BE2C (cell line): ENCODE data around the gene GLIS2.

Experiments used
- DNase-seq: peaks from one replicate; pipeline ENCODE4 v3.0.0-alpha.2; 2020
- H3K27me3 ChIP-seq: fragments of 250-450 bp; sonication (Bioruptor Pico); 2 replicates; pipeline ENCODE4 v1.5.1; 2020; ENCODE audit warnings: mild to moderate bottlenecking
- H3K36me3 ChIP-seq: fragments of 250-450 bp; sonication (Bioruptor Pico); 2 replicates; pipeline ENCODE4 v1.5.1; 2020; ENCODE audit warnings: mild to moderate bottlenecking
- H3K4me1 ChIP-seq: fragments of 250-450 bp; sonication (Bioruptor Pico); 2 replicates; pipeline ENCODE4 v1.5.1; 2020
- H3K4me3 ChIP-seq: 2 replicates; pipeline ENCODE4 v1.5.1; 2011; ENCODE audit warnings: low read depth, low read length
- H3K9me3 ChIP-seq: fragments of 250-450 bp; sonication (Bioruptor Pico); 2 replicates; pipeline ENCODE4 v1.5.1; 2020
- TF ChIP-seq, protein P1 (sequence below): IDR thresholded peaks from 2 replicates; pipeline ENCODE4 v1.5.1; 2012; ENCODE audit warnings: mild to moderate bottlenecking, low read depth, low read length

Gene GLIS2

DNA sequence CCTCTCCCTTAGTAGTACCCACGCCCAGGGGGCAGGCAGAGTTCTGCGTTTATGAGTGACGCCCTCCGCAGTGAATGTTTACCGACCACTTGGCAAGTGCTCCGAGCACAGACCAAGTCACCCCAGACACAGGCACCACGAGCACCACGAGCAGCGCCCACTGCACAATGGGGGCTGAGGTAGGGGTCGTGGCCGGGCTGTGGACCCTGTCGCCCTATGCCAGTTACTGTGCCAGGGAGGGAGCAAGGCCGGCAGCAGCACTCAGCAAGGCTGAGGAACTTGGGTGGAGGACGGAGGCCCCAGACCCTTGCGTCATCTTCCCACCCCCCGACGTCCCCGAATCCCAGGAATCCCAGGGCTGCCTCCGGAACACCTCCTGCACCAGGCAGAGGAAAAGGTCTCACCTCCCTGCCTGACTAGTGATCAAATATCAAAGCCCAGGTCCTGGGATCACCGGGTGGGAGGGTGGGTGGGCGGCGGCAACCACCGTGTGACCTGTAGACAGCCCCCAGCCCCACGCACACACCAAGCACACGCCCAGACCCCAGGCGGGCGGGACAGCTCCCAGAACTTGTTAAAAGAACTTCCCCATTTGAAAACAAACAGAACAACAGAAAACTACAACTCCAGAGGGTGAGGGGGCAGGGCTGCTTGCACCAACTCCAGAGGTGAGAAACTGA, 61.2 kb downstream of the GLIS2 start:
- no peaks in the 10 kb centered on the region for H3K9me3 ChIP-seq
- peaks cover 33% of the 10 kb centered on the region for H3K4me1 ChIP-seq
- H3K4me3 ChIP-seq, result no peak overlapping the region
- no peak for DNase-seq
- TF ChIP-seq, protein P1, sequence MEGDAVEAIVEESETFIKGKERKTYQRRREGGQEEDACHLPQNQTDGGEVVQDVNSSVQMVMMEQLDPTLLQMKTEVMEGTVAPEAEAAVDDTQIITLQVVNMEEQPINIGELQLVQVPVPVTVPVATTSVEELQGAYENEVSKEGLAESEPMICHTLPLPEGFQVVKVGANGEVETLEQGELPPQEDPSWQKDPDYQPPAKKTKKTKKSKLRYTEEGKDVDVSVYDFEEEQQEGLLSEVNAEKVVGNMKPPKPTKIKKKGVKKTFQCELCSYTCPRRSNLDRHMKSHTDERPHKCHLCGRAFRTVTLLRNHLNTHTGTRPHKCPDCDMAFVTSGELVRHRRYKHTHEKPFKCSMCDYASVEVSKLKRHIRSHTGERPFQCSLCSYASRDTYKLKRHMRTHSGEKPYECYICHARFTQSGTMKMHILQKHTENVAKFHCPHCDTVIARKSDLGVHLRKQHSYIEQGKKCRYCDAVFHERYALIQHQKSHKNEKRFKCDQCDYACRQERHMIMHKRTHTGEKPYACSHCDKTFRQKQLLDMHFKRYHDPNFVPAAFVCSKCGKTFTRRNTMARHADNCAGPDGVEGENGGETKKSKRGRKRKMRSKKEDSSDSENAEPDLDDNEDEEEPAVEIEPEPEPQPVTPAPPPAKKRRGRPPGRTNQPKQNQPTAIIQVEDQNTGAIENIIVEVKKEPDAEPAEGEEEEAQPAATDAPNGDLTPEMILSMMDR, result no peak
- H3K27me3 ChIP-seq, result no peaks in the 10 kb centered on the region
- peaks cover 16% of the 10 kb centered on the region for H3K36me3 ChIP-seq

DNA sequence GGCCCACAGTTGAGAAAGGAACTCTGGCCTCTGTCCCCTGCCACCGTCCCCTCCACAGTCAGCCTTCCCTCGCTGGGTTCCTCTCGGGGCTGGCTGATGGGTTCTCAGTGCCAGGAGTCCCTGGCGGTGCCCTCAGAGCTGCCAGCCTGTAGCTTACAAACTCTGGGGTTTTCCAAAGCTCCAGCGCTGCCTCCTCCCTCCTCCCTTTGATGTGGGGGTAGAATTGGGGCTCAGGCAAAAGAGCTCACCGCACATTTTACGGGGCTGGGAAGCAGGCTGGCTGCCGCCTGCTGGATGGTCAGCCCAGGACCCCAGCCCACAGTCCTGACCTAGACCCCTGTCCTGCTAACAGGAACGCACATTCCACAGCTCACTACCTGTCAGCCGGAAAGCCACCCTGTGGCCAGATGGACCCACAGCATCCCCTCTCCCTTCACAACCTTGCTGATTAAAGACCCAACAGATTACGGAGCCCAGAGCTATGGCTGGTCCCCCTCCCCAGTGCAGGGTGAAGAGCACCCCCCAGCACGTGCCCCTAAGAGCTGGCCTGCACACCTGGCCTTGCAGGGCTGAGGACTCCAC, 61.8 kb downstream of the GLIS2 start:
- TF ChIP-seq, protein P1, result peak; percentile 23; the same call in 1 of the 2 replicates
- Histone ChIP-seq H3K9me3 (no peaks in the 10 kb centered on the region), H3K36me3 (peaks cover 22% of the 10 kb centered on the region), H3K27me3 (no peaks in the 10 kb centered on the region), H3K4me3 (no peak overlapping the region), H3K4me1 (peaks cover 33% of the 10 kb centered on the region)
- no peak for DNase-seq

DNA sequence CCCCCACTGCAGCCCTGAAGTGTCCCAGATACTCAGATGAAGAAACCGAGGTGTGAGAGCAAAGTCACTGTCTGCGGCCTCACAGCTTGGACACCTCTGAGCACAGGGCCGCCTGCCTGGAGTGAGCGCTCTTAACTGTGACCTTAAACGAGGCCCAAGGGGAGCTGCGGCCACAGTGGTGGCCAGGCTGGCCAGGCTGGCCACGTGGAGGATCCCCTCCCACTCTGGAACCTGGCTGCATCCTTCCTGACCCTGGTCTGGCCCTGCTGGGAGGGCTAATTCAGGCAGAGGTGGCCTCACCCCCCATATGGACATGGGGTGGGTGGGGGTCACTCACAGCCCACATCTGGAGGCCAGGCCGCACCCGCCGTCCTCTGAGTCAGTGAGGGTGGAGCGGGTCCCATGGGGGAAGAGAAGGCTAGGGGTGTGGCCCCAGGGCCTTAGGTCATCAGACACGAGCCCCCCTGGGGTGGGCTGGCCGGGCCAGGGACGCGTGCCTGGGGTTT, 62.3 kb downstream of the GLIS2 start:
- Histone ChIP-seq H3K36me3 (peaks cover 25% of the 10 kb centered on the region), H3K4me1 (peaks cover 32% of the 10 kb centered on the region), H3K9me3 (no peaks in the 10 kb centered on the region), H3K4me3 (no peak overlapping the region), H3K27me3 (no peaks in the 10 kb centered on the region)
- peak; percentile 13 for DNase-seq
- TF ChIP-seq, protein P1, result no peak

DNA sequence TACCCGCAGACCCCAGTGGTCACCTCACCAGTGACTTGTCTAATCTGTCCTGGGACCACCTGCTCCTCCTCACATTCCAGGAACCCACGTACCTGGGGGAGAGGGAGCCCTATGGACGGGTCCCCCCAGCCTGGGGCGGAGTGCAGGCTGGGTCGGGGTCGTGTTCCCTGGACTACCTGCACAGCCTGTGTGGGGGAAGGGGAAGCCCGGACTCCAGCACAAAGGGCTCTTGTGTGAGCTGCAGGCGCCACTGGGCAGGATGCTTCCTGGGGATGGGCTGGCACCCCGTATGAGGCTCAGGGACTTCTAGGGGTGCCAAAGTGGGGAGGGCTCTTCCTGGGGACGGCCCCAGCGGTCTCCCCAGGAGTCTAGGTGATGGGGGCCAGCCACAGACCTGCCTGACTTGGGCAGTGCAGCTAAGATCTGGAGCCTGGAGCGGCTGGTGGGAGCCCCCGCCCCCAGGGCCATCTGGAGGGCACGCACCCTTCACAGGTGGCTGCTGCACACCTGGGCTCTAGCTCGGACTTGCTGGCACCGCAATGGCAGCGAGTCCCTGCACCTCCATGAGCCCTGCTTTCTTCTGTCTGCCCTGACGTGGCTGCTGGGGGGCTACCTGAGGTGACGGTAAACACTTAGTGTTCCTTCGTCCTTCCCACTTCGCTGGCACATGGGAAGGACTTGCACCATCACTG, 63.3 kb downstream of the GLIS2 start:
- Histone ChIP-seq H3K4me1 (peaks cover 31% of the 10 kb centered on the region), H3K36me3 (peaks cover 25% of the 10 kb centered on the region), H3K4me3 (no peak overlapping the region), H3K27me3 (no peaks in the 10 kb centered on the region), H3K9me3 (no peaks in the 10 kb centered on the region)
- no peak for DNase-seq
- TF ChIP-seq, protein P1, result no peak

DNA sequence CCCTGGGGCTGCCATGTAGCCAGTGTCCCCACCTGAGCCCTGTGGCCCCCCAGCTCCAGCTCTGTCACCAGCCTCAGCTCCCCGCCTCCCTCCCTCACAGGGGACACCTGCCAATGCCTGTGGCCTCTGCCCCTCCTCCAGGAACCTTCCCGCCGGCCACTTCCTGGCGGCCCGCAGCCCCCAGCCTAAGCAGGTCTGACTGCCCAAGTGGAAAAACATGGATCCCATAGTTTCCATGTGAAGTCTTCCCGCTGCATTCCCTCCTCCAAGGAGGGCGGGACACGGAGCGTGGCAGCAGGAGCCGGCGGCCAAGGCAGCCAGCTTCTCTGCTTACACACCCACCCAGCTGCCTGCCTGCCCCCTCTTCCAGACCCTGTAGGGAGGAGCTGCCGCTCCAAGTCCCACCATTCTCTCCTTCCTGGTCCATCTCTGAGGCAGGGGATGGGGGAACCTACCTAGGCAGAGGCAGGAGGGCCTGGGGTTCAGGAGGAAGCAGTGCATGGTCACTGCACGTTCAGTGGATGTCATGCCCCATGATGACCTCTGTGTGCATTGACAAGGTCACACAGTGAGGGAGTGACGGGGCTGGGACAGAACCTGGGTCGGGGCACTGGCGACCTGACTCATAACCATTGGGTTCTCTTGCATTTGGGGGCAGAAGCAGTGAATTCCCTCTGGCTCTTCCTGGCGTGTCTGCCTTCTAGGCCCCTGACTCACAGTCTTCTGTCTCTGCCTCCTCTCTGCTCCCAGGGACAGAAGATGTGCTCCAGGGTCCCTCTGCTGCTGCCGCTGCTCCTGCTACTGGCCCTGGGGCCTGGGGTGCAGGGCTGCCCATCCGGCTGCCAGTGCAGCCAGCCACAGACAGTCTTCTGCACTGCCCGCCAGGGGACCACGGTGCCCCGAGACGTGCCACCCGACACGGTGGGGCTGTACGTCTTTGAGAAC, 64.5 kb downstream of the GLIS2 start:
- peaks cover 27% of the 10 kb centered on the region for H3K36me3 ChIP-seq
- H3K27me3 ChIP-seq, result no peaks in the 10 kb centered on the region
- H3K4me1 ChIP-seq, result peaks cover 33% of the 10 kb centered on the region
- TF ChIP-seq, protein P1, result no peak
- H3K9me3 ChIP-seq, result no peaks in the 10 kb centered on the region
- no peak for DNase-seq
- H3K4me3 ChIP-seq, result no peak overlapping the region
